Measurements from ENCODE around the gene RPL22. TPM values are rescaled to one million over a fixed set of nuclear protein-coding genes. Genes with fewer than 3 reads are reported as not detected.

RPL22 gene
- total and polyA plus RNA-seq, 12 donors = 223 to 639 (median 277) TPM

- H3K27me3 ChIP-seq = peaks cover 8 to 63% (median 50%) of the 10 kb centered on the region in 7 donors
These were observed 54.6 kb downstream of the RPL22 start for GRCh38 chr1:6144647-6145395.

GRCh38 chr1:6144175-6144574 is 55.2 kb downstream of the RPL22 start:
- Histone ChIP-seq H3K36me3 (no peaks in the 10 kb centered on the region), H3K27me3 (peaks cover 8 to 57% (median 48%) of the 10 kb centered on the region in 7 donors), H3K4me3 (no peak overlapping the region), H3K4me1 (peaks cover 0 to 9% (median 5%) of the 10 kb centered on the region in 9 donors), H3K9me3 (no peaks in the 10 kb centered on the region), H3K27ac (no peak overlapping the region)
- TF ChIP-seq CTCF (IDR thresholded peaks at IDR 0.05) = no peak
- ATAC-seq = no peak
- no peak for DNase-seq
- intact Hi-C loops (cut with DNase I) = no loop called here
- 62 to 67% methylated on average over 7 of the region's 7 CpGs for WGBS, 2 donors

More at GRCh38 chr1:6144647-6145395, 54.6 kb downstream of the RPL22 start:
- no peak overlapping the region for H3K27ac ChIP-seq
- TF ChIP-seq CTCF (IDR thresholded peaks at IDR 0.05) = no peak
- 40 to 45% methylated on average over 16 of the region's 16 CpGs for WGBS, 2 donors
- H3K4me1 ChIP-seq = peaks cover 0 to 9% (median 5%) of the 10 kb centered on the region in 9 donors
- H3K36me3 ChIP-seq = no peaks in the 10 kb centered on the region
- H3K9me3 ChIP-seq = no peaks in the 10 kb centered on the region
- ATAC-seq (no peak), DNase-seq (no peak)
- no peak overlapping the region for H3K4me3 ChIP-seq
- intact Hi-C loops (cut with DNase I) = no loop called here

- H3K27me3 ChIP-seq = peaks cover 4 to 49% (median 40%) of the 10 kb centered on the region in 7 donors
- WGBS, 2 donors = 84 to 85% methylated on average over 4 of the region's 4 CpGs
- H3K27ac ChIP-seq = no peak overlapping the region
- no peaks in the 10 kb centered on the region for H3K36me3 ChIP-seq
- intact Hi-C loops (cut with DNase I) = no loop called here
- H3K4me1 ChIP-seq = peaks cover 0 to 4% (median under 1%) of the 10 kb centered on the region in 9 donors
- no peak for ATAC-seq
- H3K4me3 ChIP-seq = no peak overlapping the region
- no peak for TF ChIP-seq CTCF (IDR thresholded peaks at IDR 0.05)
- H3K9me3 ChIP-seq = no peaks in the 10 kb centered on the region
- DNase-seq = no peak
These were observed 56.0 kb downstream of the RPL22 start for GRCh38 chr1:6143395-6143794.

GRCh38 chr1:6142734-6143133 is 56.7 kb downstream of the RPL22 start:
- 68 to 71% methylated on average over 4 of the region's 4 CpGs for WGBS, 2 donors
- no peaks in the 10 kb centered on the region for H3K4me1 ChIP-seq
- TF ChIP-seq CTCF (IDR thresholded peaks at IDR 0.05) = no peak
- no peaks in the 10 kb centered on the region for H3K36me3 ChIP-seq
- ATAC-seq = no peak
- no peaks in the 10 kb centered on the region for H3K9me3 ChIP-seq
- peaks cover 4 to 42% (median 34%) of the 10 kb centered on the region in 7 donors for H3K27me3 ChIP-seq
- intact Hi-C loops (cut with DNase I) = no loop called here
- H3K27ac ChIP-seq = no peak overlapping the region
- DNase-seq = no peak
- no peak overlapping the region for H3K4me3 ChIP-seq
